Panc1 (cell line): ENCODE data around the gene AATK. TPM values are rescaled to one million over a fixed set of nuclear protein-coding genes. Genes with fewer than 3 reads are reported as not detected.

Experiments
- ATAC-seq: fragments of 200-7000 bp; cut with Tn5 transposase; 2 replicates; pipeline ENCODE4 v1.9.1; 2020; ENCODE audit warnings: mild to moderate bottlenecking, moderate library complexity
- BruUV-seq: library from RNA; stranded (reverse); fragments of 400-500 nt; replicated peaks from 2 replicates; lab custom pipeline; 2021; lab: Mats Ljungman, UMichigan
- CTCF ChIA-PET: fragments of 300-600 bp; sonication (Branson Sonifier 250); formaldehyde crosslinking; loops from one replicate; lab custom pipeline; 2022; ENCODE audit warnings: antibody characterized with exemption; lab: Charles Lee
- POLR2A ChIA-PET: fragments of 300-600 bp; sonication (Branson Sonifier 250); formaldehyde crosslinking; loops from one replicate; lab custom pipeline; 2022; ENCODE audit warnings: antibody characterized with exemption; lab: Charles Lee
- DNase-seq: peaks from one replicate; pipeline ENCODE4 v3.0.0-alpha.2; 2010; ENCODE audit warnings: low read depth, low spot score
- H3K27ac ChIP-seq: 2 replicates; pipeline ENCODE4 v1.5.1; 2011; ENCODE audit warnings: mild to moderate bottlenecking, low read length, inconsistent platforms
- H3K27me3 ChIP-seq: fragments of 200-500 bp; sonication (Bioruptor generic); 2 replicates; pipeline ENCODE4 v1.6.0; 2014; ENCODE audit warnings: low read length, inconsistent platforms; ENCODE audit not compliant: control insufficient read depth, insufficient read depth
- H3K36me3 ChIP-seq: fragments of 200-500 bp; sonication (Bioruptor generic); 2 replicates; pipeline ENCODE4 v1.5.1; 2014; ENCODE audit warnings: inconsistent platforms, mild to moderate bottlenecking, low read length, moderate library complexity; ENCODE audit not compliant: control insufficient read depth, insufficient read depth
- H3K4me1 ChIP-seq: 2 replicates; pipeline ENCODE4 v1.5.1; 2011; ENCODE audit warnings: inconsistent platforms, mild to moderate bottlenecking, low read length, moderate library complexity; ENCODE audit not compliant: control insufficient read depth, insufficient read depth
- H3K4me3 ChIP-seq, 2 experiments: 2 replicates each; pipeline ENCODE4 v1.5.1; 2011 to 2012; ENCODE audit warnings: low read depth in 2 of 2, low read length in 2 of 2, mild to moderate bottlenecking in 2 of 2, inconsistent platforms in 1 of 2, moderate library complexity in 1 of 2
- H3K9me3 ChIP-seq: fragments of 200-500 bp; sonication (Bioruptor generic); 2 replicates; pipeline ENCODE4 v1.5.1; 2014; ENCODE audit warnings: low read depth, mild to moderate bottlenecking, inconsistent platforms, low read length, moderate library complexity; ENCODE audit not compliant: control insufficient read depth, insufficient read depth
- CTCF ChIP-seq: fragments of 450-650 bp; IDR thresholded peaks from 2 replicates; pipeline ENCODE4 v1.5.1; 2017; ENCODE audit warnings: mild to moderate bottlenecking
- POLR2AphosphoS5 ChIP-seq: IDR thresholded peaks from 2 replicates; pipeline ENCODE4 v1.6.1; 2012; ENCODE audit warnings: mild to moderate bottlenecking, low read depth, low read length, moderate library complexity
- REST ChIP-seq, 2 experiments: IDR thresholded peaks; 2 replicates each; pipeline ENCODE4 v1.6.1; 2011 to 2012; ENCODE audit warnings: low read depth in 2 of 2, control low read depth in 1 of 2, low read length in 1 of 2, mild to moderate bottlenecking in 1 of 2, moderate library complexity in 1 of 2; ENCODE audit not compliant: insufficient read depth in 1 of 2
- SIN3A ChIP-seq: IDR thresholded peaks from 2 replicates; pipeline ENCODE4 v1.6.1; 2012; ENCODE audit warnings: low read depth, mild to moderate bottlenecking, low read length, moderate library complexity, borderline replicate concordance; ENCODE audit not compliant: insufficient read depth
- TCF7L2 ChIP-seq: IDR thresholded peaks from 2 replicates; pipeline ENCODE4 v1.6.1; 2011; ENCODE audit warnings: mild to moderate bottlenecking, low read depth, low read length, inconsistent platforms
- in situ Hi-C: cut with HindIII; loops from 2 replicates; pipeline ENCODE4 v1.10.0; 2016; ENCODE audit warnings: low sequenced_read_pairs, low pct_unique_long_range_greater_than_20kb
- intact Hi-C: fragments of 100-400 bp; cut with micrococcal nuclease; formaldehyde crosslinking; loops from one replicate; pipeline ENCODE4 v1.10.0; 2022; ENCODE audit not compliant: unreplicated experiment
- total RNA-seq: library from RNA; stranded (reverse); gene quantifications from one replicate; pipeline ENCODE4 v1.2.1, GENCODE V29; 2021; ENCODE audit not compliant: unreplicated experiment

Gene AATK
- total RNA-seq, 1 experiment from 2014 or later, result 3.7 TPM

- ChIA-PET POLR2A (no interaction called here), CTCF (interaction anchor here (0.6 kb wide), 1 partner anchor 554 kb away, joined by 4 read pairs; no protein-coding TSS in a partner anchor)
- no peak for ATAC-seq
- intact Hi-C loops, result loop anchor here (5.0 kb wide), 1 partner anchor 58 kb away; the partner anchor contains the start of gene BAIAP2
- peaks cover 68% of the 10 kb centered on the region for H3K4me1 ChIP-seq
- H3K9me3 ChIP-seq, result no peaks in the 10 kb centered on the region
- in situ Hi-C loops, result no loop called here
- H3K27me3 ChIP-seq, result no peaks in the 10 kb centered on the region
- H3K4me3 ChIP-seq, result no peak overlapping the region
- BruUV-seq, result no TSS peak
- TF ChIP-seq CTCF (no peak), POLR2AphosphoS5 (no peak), TCF7L2 (no peak), REST (IDR thresholded peaks at IDR 0.05; ENCODE audit: insufficient read depth in 1 of 2, low read depth in 2 of 2, low read length in 1 of 2) (no peak), SIN3A (no peak)
- H3K36me3 ChIP-seq, result no peaks in the 10 kb centered on the region
- H3K27ac ChIP-seq, result peak overlapping the region; percentile 64
- no peak for DNase-seq
These were observed 70.6 kb downstream of the AATK start for GRCh38 chr17:81095383-81095762.

GRCh38 chr17:81094509-81095382, 71.3 kb downstream of the AATK start:
- in situ Hi-C loops (no loop called here), intact Hi-C loops (loop anchor here (5.0 kb wide), 1 partner anchor 57 kb away; the partner anchor contains the start of gene BAIAP2)
- H3K4me1 ChIP-seq, result peaks cover 68% of the 10 kb centered on the region
- no peaks in the 10 kb centered on the region for H3K9me3 ChIP-seq
- no TSS peak for BruUV-seq
- H3K27me3 ChIP-seq, result no peaks in the 10 kb centered on the region
- H3K27ac ChIP-seq, result peak overlapping the region; percentile 64
- POLR2A ChIA-PET, result no interaction called here
- H3K4me3 ChIP-seq, result no peak overlapping the region
- TF ChIP-seq TCF7L2, result no peak
- TF ChIP-seq REST (IDR thresholded peaks at IDR 0.05; ENCODE audit: insufficient read depth in 1 of 2, low read depth in 2 of 2, low read length in 1 of 2), result no peak
- no peak for TF ChIP-seq SIN3A
- TF ChIP-seq CTCF, result no peak
- TF ChIP-seq POLR2AphosphoS5, result no peak
- CTCF ChIA-PET, result interaction anchor here (0.6 kb wide), 1 partner anchor 554 kb away, joined by 4 read pairs; no protein-coding TSS in a partner anchor
- peak; percentile 52 for ATAC-seq
- H3K36me3 ChIP-seq, result no peaks in the 10 kb centered on the region
- DNase-seq, result peak; percentile 67
